Ishikawa (cell line): ENCODE data around the gene EEF2K.

Experiments
- CEBPB ChIP-seq: IDR thresholded peaks from 2 replicates; pipeline ENCODE4 v1.6.1; 2012
- CREB1 ChIP-seq: IDR thresholded peaks from 2 replicates; pipeline ENCODE4 v1.6.1; 2012; ENCODE audit warnings: low read depth
- EGR1 ChIP-seq: IDR thresholded peaks from 2 replicates; pipeline ENCODE4 v1.6.1; 2012
- EP300 ChIP-seq: IDR thresholded peaks from 2 replicates; pipeline ENCODE4 v1.6.1; 2012; ENCODE audit warnings: borderline replicate concordance
- FOXM1 ChIP-seq: IDR thresholded peaks from 2 replicates; pipeline ENCODE4 v1.6.1; 2012; ENCODE audit warnings: low read depth, borderline replicate concordance
- NFIC ChIP-seq: IDR thresholded peaks from 2 replicates; pipeline ENCODE4 v1.6.1; 2012
- RAD21 ChIP-seq: IDR thresholded peaks from 2 replicates; pipeline ENCODE4 v1.6.1; 2012; ENCODE audit warnings: low read depth
- REST ChIP-seq: IDR thresholded peaks from 2 replicates; pipeline ENCODE4 v1.6.1; 2012; ENCODE audit warnings: low read depth, mild to moderate bottlenecking
- TAF1 ChIP-seq: IDR thresholded peaks from 2 replicates; pipeline ENCODE4 v1.6.1; 2012; ENCODE audit warnings: low read depth, mild to moderate bottlenecking
- TCF12 ChIP-seq: IDR thresholded peaks from 2 replicates; pipeline ENCODE4 v1.6.1; 2012; ENCODE audit warnings: low read depth
- TEAD4 ChIP-seq: IDR thresholded peaks from 2 replicates; pipeline ENCODE4 v1.6.1; 2012
- USF1 ChIP-seq: IDR thresholded peaks from 2 replicates; pipeline ENCODE4 v1.6.1; 2012
- YY1 ChIP-seq: IDR thresholded peaks from 2 replicates; pipeline ENCODE4 v1.6.1; 2012; ENCODE audit warnings: low read depth
- ZBTB7A ChIP-seq: IDR thresholded peaks from 2 replicates; pipeline ENCODE4 v1.6.1; 2012; ENCODE audit warnings: low read depth
- TF ChIP-seq, protein P1 (sequence below): IDR thresholded peaks from 2 replicates; pipeline ENCODE4 v1.6.1; 2012

The EEF2K gene

DNA sequence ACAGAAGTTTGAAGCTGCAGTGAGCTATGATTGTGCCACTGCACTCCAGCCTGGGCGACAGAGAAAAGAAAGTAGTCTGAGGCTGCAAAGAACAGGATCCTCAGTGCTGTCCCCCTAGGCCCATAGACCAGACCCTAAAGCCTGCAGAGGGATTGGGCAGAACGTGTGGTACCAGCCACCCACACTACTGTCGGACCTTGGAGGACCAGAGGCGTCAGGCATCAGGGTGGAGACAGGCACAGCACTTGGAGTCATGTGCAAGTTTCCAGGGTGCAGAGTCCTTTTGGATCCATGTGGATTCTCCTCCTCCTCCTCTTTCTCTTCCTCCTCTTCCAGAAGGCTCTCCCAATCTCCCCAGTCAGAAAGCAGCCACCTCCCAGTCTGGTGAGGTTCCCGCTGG is 41.6 kb upstream of the EEF2K start:
- TF ChIP-seq EP300 (no peak), TEAD4 (no peak), CREB1 (no peak), FOXM1 (no peak), USF1 (no peak), RAD21 (no peak), REST (no peak), TAF1 (no peak), CEBPB (no peak), NFIC (no peak), ZBTB7A (no peak), TCF12 (no peak), EGR1 (no peak), YY1 (no peak)
- TF ChIP-seq, protein P1, sequence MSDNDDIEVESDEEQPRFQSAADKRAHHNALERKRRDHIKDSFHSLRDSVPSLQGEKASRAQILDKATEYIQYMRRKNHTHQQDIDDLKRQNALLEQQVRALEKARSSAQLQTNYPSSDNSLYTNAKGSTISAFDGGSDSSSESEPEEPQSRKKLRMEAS, result no peak

DNA sequence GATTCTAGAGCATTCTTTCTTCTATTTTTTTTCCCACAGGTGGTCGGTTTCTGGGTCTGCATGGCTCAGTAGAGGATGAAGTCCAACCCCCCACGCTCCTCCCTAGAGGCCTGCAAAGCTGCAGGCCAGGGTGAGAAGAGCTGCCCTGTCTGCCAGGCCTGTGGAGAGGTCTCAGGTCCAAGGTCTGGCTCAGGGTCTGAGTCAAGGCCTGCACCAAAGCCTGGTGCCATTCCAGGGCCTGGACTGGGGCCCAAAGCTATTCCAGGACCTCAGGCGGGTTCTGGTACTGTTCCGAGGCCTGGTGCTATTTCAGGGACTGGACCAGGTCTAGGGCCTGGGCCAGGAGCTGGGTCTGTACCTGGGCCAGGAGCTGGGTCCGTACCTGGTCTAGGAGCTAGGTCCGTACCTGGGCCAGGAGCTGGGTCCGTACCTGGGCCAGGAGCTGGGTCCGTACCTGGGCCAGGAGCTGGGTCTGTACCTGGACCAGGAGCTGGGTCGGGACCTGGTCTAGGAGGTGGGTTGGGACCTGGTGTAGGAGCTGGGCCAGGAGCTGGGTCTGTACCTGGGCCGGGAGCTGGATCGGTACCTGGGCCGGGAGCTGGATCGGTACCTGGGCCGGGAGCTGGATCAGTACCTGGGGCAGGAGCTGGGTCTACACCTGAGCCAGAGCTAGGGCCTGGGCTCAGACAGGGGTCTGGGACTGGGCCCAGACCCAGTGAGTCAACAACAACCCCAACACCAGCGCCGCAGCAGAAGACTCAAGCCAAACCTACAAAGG is 40.4 kb upstream of the EEF2K start:
- no peak for TF ChIP-seq ZBTB7A
- TF ChIP-seq FOXM1, result no peak
- no peak for TF ChIP-seq CREB1
- no peak for TF ChIP-seq TAF1
- TF ChIP-seq, protein P1, result no peak
- no peak for TF ChIP-seq REST
- TF ChIP-seq TEAD4, result no peak
- no peak for TF ChIP-seq USF1
- TF ChIP-seq NFIC, result no peak

GRCh38 chr16:22171953-22172352 is 34.1 kb upstream of the EEF2K start:
- TF ChIP-seq TAF1, result no peak
- no peak for TF ChIP-seq EGR1
- TF ChIP-seq CREB1, result no peak
- TF ChIP-seq RAD21, result no peak
- TF ChIP-seq USF1, result no peak
- no peak for TF ChIP-seq EP300
- no peak for TF ChIP-seq REST
- no peak for TF ChIP-seq FOXM1
- TF ChIP-seq, protein P1, result no peak
- no peak for TF ChIP-seq TCF12
- TF ChIP-seq ZBTB7A, result no peak

DNA sequence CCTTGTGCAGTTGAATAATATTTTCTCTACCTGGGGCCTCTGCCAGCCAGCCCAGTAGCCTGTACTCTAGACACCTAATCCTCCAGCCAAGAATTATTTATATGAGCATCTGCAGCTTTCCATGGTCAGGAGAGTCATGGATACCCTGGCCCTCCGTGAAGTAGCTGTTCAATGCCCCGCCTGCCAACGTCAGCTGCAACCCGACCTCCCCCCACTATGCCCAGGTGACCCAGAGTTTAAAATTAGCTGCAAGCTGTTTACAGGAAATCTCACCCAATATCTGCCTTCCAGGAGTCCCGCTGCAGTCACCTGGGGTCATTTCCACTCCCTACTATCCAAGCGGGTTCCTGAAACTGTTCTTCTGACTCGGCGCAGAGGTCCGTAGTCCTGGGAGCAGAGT is 31.4 kb upstream of the EEF2K start:
- TF ChIP-seq REST (no peak), FOXM1 (no peak), USF1 (no peak), CEBPB (no peak), YY1 (no peak), ZBTB7A (no peak), TCF12 (no peak), TAF1 (no peak), NFIC (no peak), EGR1 (no peak), CREB1 (no peak), RAD21 (no peak), TEAD4 (no peak)
- TF ChIP-seq, protein P1, result no peak
